Naive B cell (primary cell): ENCODE results near the gene FMNL2. TPM values are rescaled to one million over a fixed set of nuclear protein-coding genes. Genes with fewer than 3 reads are reported as not detected.

Experiments
- ATAC-seq, 2 donors: fragments of 150-1000 bp; cut with Tn5 transposase; 2 replicates each; pipeline ENCODE4 v1.10.0; 2021; ENCODE audit warnings: low read depth in 2 of 2, mild to moderate bottlenecking in 2 of 2, moderate library complexity in 2 of 2
- DNase-seq: peaks from one replicate; pipeline ENCODE4 v3.0.0; 2022
- H3K27ac Mint-ChIP-seq, 6 donors: one replicate each; pipeline ENCODE4 v1.8.0; 2020 to 2022; ENCODE audit warnings: mild to moderate bottlenecking in 6 of 6, mixed read lengths in 6 of 6, moderate library complexity in 5 of 6, inconsistent platforms in 2 of 6
- H3K27me3 Mint-ChIP-seq, 3 donors: one replicate each; pipeline ENCODE4 v1.8.0; 2021 to 2022; ENCODE audit warnings: mixed read lengths in 3 of 3, mild to moderate bottlenecking in 1 of 3
- H3K36me3 Mint-ChIP-seq, 2 donors: one replicate each; pipeline ENCODE4 v1.8.0; 2020 to 2022; ENCODE audit warnings: mixed read lengths in 2 of 2, inconsistent platforms in 1 of 2, mild to moderate bottlenecking in 1 of 2
- H3K4me1 Mint-ChIP-seq, 3 donors: one replicate each; pipeline ENCODE4 v1.8.0; 2020 to 2022; ENCODE audit warnings: mixed read lengths in 3 of 3, inconsistent platforms in 1 of 3, mild to moderate bottlenecking in 1 of 3, moderate library complexity in 1 of 3
- H3K4me3 Mint-ChIP-seq, 8 donors: one replicate each; pipeline ENCODE4 v1.8.0; 2020 to 2022; ENCODE audit warnings: mild to moderate bottlenecking in 8 of 8, mixed read lengths in 8 of 8, moderate library complexity in 8 of 8, inconsistent platforms in 2 of 8
- H3K9me3 Mint-ChIP-seq, 7 donors: one replicate each; pipeline ENCODE4 v1.8.0; 2020 to 2022; ENCODE audit warnings: mixed read lengths in 7 of 7, mild to moderate bottlenecking in 5 of 7, inconsistent platforms in 2 of 7, moderate library complexity in 1 of 7
- polyA plus RNA-seq, 6 donors: library from polyadenylated mRNA; unstranded; fragments of 300-500 nt; fragmentation: Illumina TruSeq; gene quantifications; one replicate each; pipeline ENCODE4 v1.2.3, GENCODE V29; 2021; ENCODE audit warnings: low read depth in 6 of 6

The FMNL2 gene
- polyA plus RNA-seq, 6 donors from 2014 or later, result 0.08 to 1.4 (median 0.61) TPM

- Mint-ChIP-seq H3K36me3 (no peaks in the 10 kb centered on the region), H3K27me3 (peaks cover 0 to 4% (median 0%) of the 10 kb centered on the region in 3 donors), H3K9me3 (no peaks in the 10 kb centered on the region), H3K4me1 (no peaks in the 10 kb centered on the region), H3K27ac (no peak overlapping the region), H3K4me3 (no peak overlapping the region)
- DNase-seq (no peak), ATAC-seq (no peak)
Observed at GRCh38 chr2:152475982-152476381, 141.0 kb downstream of the FMNL2 start.

GRCh38 chr2:152477347-152478092, 142.5 kb downstream of the FMNL2 start:
- no peak overlapping the region for H3K4me3 Mint-ChIP-seq
- H3K27me3 Mint-ChIP-seq, result peaks cover 0 to 5% (median 0%) of the 10 kb centered on the region in 3 donors
- H3K27ac Mint-ChIP-seq, result no peak overlapping the region
- ATAC-seq, result no peak
- DNase-seq, result no peak
- no peaks in the 10 kb centered on the region for H3K36me3 Mint-ChIP-seq
- H3K4me1 Mint-ChIP-seq, result no peaks in the 10 kb centered on the region
- no peaks in the 10 kb centered on the region for H3K9me3 Mint-ChIP-seq

GRCh38 chr2:152479282-152479681, 144.3 kb downstream of the FMNL2 start:
- no peak for ATAC-seq
- Mint-ChIP-seq H3K4me3 (no peak overlapping the region), H3K4me1 (no peaks in the 10 kb centered on the region), H3K27me3 (peaks cover 0 to 5% (median 0%) of the 10 kb centered on the region in 3 donors), H3K36me3 (no peaks in the 10 kb centered on the region), H3K27ac (no peak overlapping the region), H3K9me3 (no peaks in the 10 kb centered on the region)
- DNase-seq, result no peak

- Mint-ChIP-seq H3K27ac (no peak overlapping the region), H3K4me3 (no peak overlapping the region), H3K4me1 (peaks cover 0 to 5% (median 0%) of the 10 kb centered on the region in 3 donors), H3K36me3 (no peaks in the 10 kb centered on the region), H3K9me3 (no peaks in the 10 kb centered on the region), H3K27me3 (peaks cover 0 to 5% (median 0%) of the 10 kb centered on the region in 3 donors)
- ATAC-seq (no peak), DNase-seq (no peak)
Observed at GRCh38 chr2:152480821-152481399, 145.9 kb downstream of the FMNL2 start.

- no peak overlapping the region for H3K27ac Mint-ChIP-seq
- peaks cover 0 to 12% (median 3%) of the 10 kb centered on the region in 3 donors for H3K4me1 Mint-ChIP-seq
- ATAC-seq (no peak), DNase-seq (no peak)
- H3K36me3 Mint-ChIP-seq, result no peaks in the 10 kb centered on the region
- H3K9me3 Mint-ChIP-seq, result no peaks in the 10 kb centered on the region
- H3K4me3 Mint-ChIP-seq, result no peak overlapping the region
- H3K27me3 Mint-ChIP-seq, result peaks cover 0 to 5% (median 0%) of the 10 kb centered on the region in 3 donors
Observed at GRCh38 chr2:152481881-152482583, 147.1 kb downstream of the FMNL2 start.

- DNase-seq (no peak), ATAC-seq (no peak)
- Mint-ChIP-seq H3K27me3 (peaks cover 0 to 5% (median 0%) of the 10 kb centered on the region in 3 donors), H3K9me3 (no peaks in the 10 kb centered on the region), H3K4me3 (no peak overlapping the region), H3K27ac (no peak overlapping the region), H3K36me3 (no peaks in the 10 kb centered on the region), H3K4me1 (peaks cover 0 to 12% (median 3%) of the 10 kb centered on the region in 3 donors)
Observed at GRCh38 chr2:152483276-152484063, 148.5 kb downstream of the FMNL2 start.

- Mint-ChIP-seq H3K9me3 (no peaks in the 10 kb centered on the region), H3K4me3 (no peak overlapping the region), H3K27ac (peak overlapping the region in 1 of 6 donors; percentile 17), H3K4me1 (peaks cover 0 to 12% (median 3%) of the 10 kb centered on the region in 3 donors), H3K27me3 (peaks cover 0 to 4% (median 0%) of the 10 kb centered on the region in 3 donors), H3K36me3 (no peaks in the 10 kb centered on the region)
- ATAC-seq (peak in 1 of 2 donors; percentile 30), DNase-seq (no peak)
Observed at GRCh38 chr2:152485954-152486736, 151.2 kb downstream of the FMNL2 start.

GRCh38 chr2:152486737-152487400, 151.9 kb downstream of the FMNL2 start:
- Mint-ChIP-seq H3K27ac (no peak overlapping the region), H3K4me1 (peaks cover 0 to 12% (median 3%) of the 10 kb centered on the region in 3 donors), H3K4me3 (no peak overlapping the region), H3K9me3 (no peaks in the 10 kb centered on the region), H3K36me3 (no peaks in the 10 kb centered on the region), H3K27me3 (peaks cover 0 to 4% (median 0%) of the 10 kb centered on the region in 3 donors)
- ATAC-seq (no peak), DNase-seq (no peak)

GRCh38 chr2:152488075-152488474, 153.1 kb downstream of the FMNL2 start:
- Mint-ChIP-seq H3K36me3 (no peaks in the 10 kb centered on the region), H3K27me3 (peaks cover 0 to 4% (median 1%) of the 10 kb centered on the region in 3 donors), H3K4me3 (no peak overlapping the region), H3K9me3 (no peaks in the 10 kb centered on the region), H3K4me1 (peaks cover 0 to 17% (median 3%) of the 10 kb centered on the region in 3 donors), H3K27ac (no peak overlapping the region)
- DNase-seq (no peak), ATAC-seq (no peak)

GRCh38 chr2:152489364-152489763, 154.4 kb downstream of the FMNL2 start:
- Mint-ChIP-seq H3K4me3 (no peak overlapping the region), H3K4me1 (peaks cover 0 to 25% (median 7%) of the 10 kb centered on the region in 3 donors), H3K36me3 (no peaks in the 10 kb centered on the region), H3K27me3 (peaks cover 0 to 5% (median 4%) of the 10 kb centered on the region in 3 donors), H3K27ac (no peak overlapping the region), H3K9me3 (no peaks in the 10 kb centered on the region)
- DNase-seq (no peak), ATAC-seq (no peak)

- Mint-ChIP-seq H3K27ac (peak overlapping the region in 1 of 6 donors; percentile 30), H3K27me3 (peaks cover 0 to 5% (median 4%) of the 10 kb centered on the region in 3 donors), H3K36me3 (no peaks in the 10 kb centered on the region), H3K4me3 (no peak overlapping the region), H3K9me3 (no peaks in the 10 kb centered on the region), H3K4me1 (peaks cover 0 to 20% (median 7%) of the 10 kb centered on the region in 3 donors)
- DNase-seq, result no peak
- ATAC-seq, result no peak
Observed at GRCh38 chr2:152490686-152491455, 155.9 kb downstream of the FMNL2 start.
